Heart right ventricle (tissue), 16 donors: Measurements from ENCODE around the gene DOCK4. TPM values are rescaled to one million over a fixed set of nuclear protein-coding genes. Genes with fewer than 3 reads are reported as not detected.
A peak's percentile ranks its signal among the peaks of the same experiment; 100 is the strongest.

Experiments
- ATAC-seq, 8 donors: fragments of 200-7000 bp; cut with Tn5 transposase; one replicate each; pipeline ENCODE4 v1.9.1; 2020; ENCODE audit warnings: mild to moderate bottlenecking in 8 of 8, moderate library complexity in 8 of 8, moderate number of reproducible peaks in 1 of 8
- DNase-seq, 2 donors: peaks; one replicate each; pipeline ENCODE4 v3.0.0-alpha.2; 2020
- H3K27ac ChIP-seq, 10 donors: fragments of 200-600 bp; sonication (generic) in 2 of 10; one replicate each; pipeline versions ENCODE4 v1.5.0 to v1.8.0; 2020 to 2022; ENCODE audit warnings: mild to moderate bottlenecking in 3 of 10
- H3K27me3 ChIP-seq, 7 donors: fragments of 200-600 bp; one replicate each; pipeline ENCODE4 v1.8.0; 2021 to 2022; ENCODE audit warnings: mild to moderate bottlenecking in 2 of 7
- H3K36me3 ChIP-seq, 9 donors: fragments of 200-600 bp; sonication (generic) in 1 of 9; one replicate each; pipeline versions ENCODE4 v1.5.0 to v1.8.0; 2020 to 2022; ENCODE audit warnings: mild to moderate bottlenecking in 2 of 9
- H3K4me1 ChIP-seq, 9 donors: fragments of 200-600 bp; sonication (generic) in 1 of 9; one replicate each; pipeline versions ENCODE4 v1.5.0 to v1.8.0; 2020 to 2022; ENCODE audit warnings: mild to moderate bottlenecking in 4 of 9
- H3K4me3 ChIP-seq, 10 donors: fragments of 200-600 bp; sonication (generic) in 2 of 10; one replicate each; pipeline versions ENCODE4 v1.5.0 to v1.8.0; 2020 to 2022; ENCODE audit warnings: mild to moderate bottlenecking in 7 of 10, moderate library complexity in 2 of 10
- H3K9me3 ChIP-seq, 11 donors: fragments of 200-600 bp in 10 of 11; sonication (generic) in 2 of 11; one replicate each; pipeline versions ENCODE4 v1.5.0 to v1.8.0; 2013 to 2022; ENCODE audit warnings: mild to moderate bottlenecking in 2 of 11, control low read depth in 1 of 11, moderate library complexity in 1 of 11
- WGBS, 2 donors: extraction: QIAGEN DNeasy Blood & Tissue Kit; methylation state at CpG; one replicate each; pipeline ENCODE4 v1.1.7; 2013; ENCODE audit warnings: inconsistent platforms in 1 of 2; 5-methylcytosine and 5-hydroxymethylcytosine counted together
- intact Hi-C, 10 donors: fragments of 100-400 bp; cut with DNase I; formaldehyde crosslinking; loops; one replicate each; pipeline versions ENCODE4 v1.11.1 to v1.14.2; 2022
- polyA plus RNA-seq, 2 donors: library from polyadenylated mRNA; stranded (reverse); fragments of 200-250 nt; gene quantifications; one replicate each; pipeline ENCODE4 v1.2.3, GENCODE V29; 2013
- total RNA-seq, 10 donors: library from RNA; stranded (reverse); fragmentation: NEBNext Ultra II Directional in 3 of 10; extraction: Animal tissue kit (Norgen Biotek cat#: 25700) in 3 of 10; gene quantifications; one replicate each; pipeline versions ENCODE4 v1.2.1 to v1.2.4, GENCODE V29; 2021 to 2023
- TF ChIP-seq, protein P1 (sequence below), 9 donors: fragments of 200-600 bp; sonication (generic) in 2 of 9; IDR thresholded peaks; one replicate each; pipeline versions ENCODE4 v1.5.0 to v1.8.0; 2021 to 2022; ENCODE audit warnings: antibody characterized with exemption in 9 of 9, mild to moderate bottlenecking in 5 of 9, moderate library complexity in 1 of 9
- donor health status: Arrhythmogenic right ventricular cardiomyopathy.
- donor health status: ischemic (EF 13 %, LVEDD 7.1; RV severe dilation, severe dysfunction).
- donor health status: healthy with polysubstance abuse.
- donor health status: DM: no; HTN: yes; CAD: no.
- donor health status: DM: no; HTN: no; CAD: no.
- donor health status: ischemic (EF 25% LVEDD 6.9; RV normal size, moderate dysfunction).
- donor health status: ischemic (EF 25% LVEDD 5.7; RV mildly dilated, moderate dysfunction).
- donor health status: healthy.
- donor health status: DM: yes; HTN: yes; CAD: no.
- donor health status: Ischemic cardiomyopathy.
- donor health status: ischemic (EF 35%, LVEDD 5.7; RV mildly dilated, moderate dysfunction).
- donor health status: nonischemic (EF 11% LVEDD 7.7; RV severe dilation, severe dysfunction).
- donor health status: DM: yes; HTN: yes; CAD: no.
- donor health status: PGD.
- donor health status: ischemic (EF 29% LVEDD 5.4; RV normal size, mild dysfunction).
- donor health status: nonischemic (EF 23%, LVEDD 6.1; RV moderate dilation, normal function).

Gene DOCK4
- total and polyA plus RNA-seq, 12 donors: 2.6 to 26.8 (median 14.7) TPM

DNA sequence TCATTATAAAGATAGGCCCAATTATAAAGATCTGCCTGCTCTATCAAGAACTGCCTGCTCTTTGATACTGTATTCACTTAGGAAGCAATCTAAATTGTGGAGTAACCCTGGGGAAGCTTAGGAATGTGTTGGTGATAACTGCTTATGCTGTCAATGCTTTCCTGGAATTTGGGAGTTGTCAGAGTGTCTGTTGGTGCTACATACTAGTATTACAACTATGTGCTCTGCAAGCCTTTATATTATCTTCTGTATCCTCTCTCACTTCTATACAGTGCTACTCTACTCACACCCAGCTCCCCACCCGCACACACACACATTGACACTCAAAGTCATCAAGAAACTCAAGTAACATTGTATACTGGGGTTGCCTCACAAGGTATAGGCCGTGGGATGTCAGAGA is 6.4 kb upstream of the DOCK4 start:
- Histone ChIP-seq H3K9me3 (no peaks in the 10 kb centered on the region), H3K4me1 (peaks cover 0 to 57% (median 20%) of the 10 kb centered on the region in 9 donors), H3K36me3 (no peaks in the 10 kb centered on the region), H3K27ac (peak overlapping the region in 4 of 10 donors; percentile 14 to 73 (median 54)), H3K27me3 (no peaks in the 10 kb centered on the region), H3K4me3 (no peak overlapping the region)
- DNase-seq (no peak), ATAC-seq (peak in 4 of 8 donors; percentile 22 to 35 (median 34))
- TF ChIP-seq, protein P1, sequence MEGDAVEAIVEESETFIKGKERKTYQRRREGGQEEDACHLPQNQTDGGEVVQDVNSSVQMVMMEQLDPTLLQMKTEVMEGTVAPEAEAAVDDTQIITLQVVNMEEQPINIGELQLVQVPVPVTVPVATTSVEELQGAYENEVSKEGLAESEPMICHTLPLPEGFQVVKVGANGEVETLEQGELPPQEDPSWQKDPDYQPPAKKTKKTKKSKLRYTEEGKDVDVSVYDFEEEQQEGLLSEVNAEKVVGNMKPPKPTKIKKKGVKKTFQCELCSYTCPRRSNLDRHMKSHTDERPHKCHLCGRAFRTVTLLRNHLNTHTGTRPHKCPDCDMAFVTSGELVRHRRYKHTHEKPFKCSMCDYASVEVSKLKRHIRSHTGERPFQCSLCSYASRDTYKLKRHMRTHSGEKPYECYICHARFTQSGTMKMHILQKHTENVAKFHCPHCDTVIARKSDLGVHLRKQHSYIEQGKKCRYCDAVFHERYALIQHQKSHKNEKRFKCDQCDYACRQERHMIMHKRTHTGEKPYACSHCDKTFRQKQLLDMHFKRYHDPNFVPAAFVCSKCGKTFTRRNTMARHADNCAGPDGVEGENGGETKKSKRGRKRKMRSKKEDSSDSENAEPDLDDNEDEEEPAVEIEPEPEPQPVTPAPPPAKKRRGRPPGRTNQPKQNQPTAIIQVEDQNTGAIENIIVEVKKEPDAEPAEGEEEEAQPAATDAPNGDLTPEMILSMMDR (IDR thresholded peaks at IDR 0.05): no peak
- 76 to 90% methylated on average over 2 of the region's 2 CpGs for WGBS, 2 donors
- intact Hi-C loops: no loop called here

DNA sequence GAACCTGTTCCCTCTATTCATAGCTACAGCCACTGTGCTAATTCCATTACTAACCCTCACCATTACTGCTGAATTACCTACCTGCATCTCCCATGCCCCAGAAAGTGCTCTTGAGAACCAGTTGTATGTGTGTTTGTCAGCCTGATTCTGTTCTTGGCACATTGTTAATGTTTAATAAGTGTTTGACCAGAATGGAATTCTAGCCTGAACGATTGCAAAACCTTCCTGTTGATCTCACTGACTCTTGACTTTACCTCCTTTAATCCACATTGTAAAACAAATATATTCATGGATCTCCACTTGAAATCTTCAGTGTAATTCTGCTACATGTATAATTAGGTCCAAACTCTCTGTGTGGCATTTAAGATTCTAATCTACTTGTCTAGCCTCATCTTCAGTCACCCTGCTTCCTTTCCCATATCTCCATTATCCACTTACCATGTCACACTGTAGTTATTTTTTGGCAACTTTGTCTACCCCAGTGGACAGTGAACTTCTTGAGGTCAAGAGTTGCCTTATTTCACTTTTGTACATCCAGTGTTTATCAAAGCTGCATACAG is 5.2 kb upstream of the DOCK4 start:
- H3K9me3 ChIP-seq: no peaks in the 10 kb centered on the region
- 16 to 33% methylated on average over 1 of the region's 1 CpG for WGBS, 2 donors
- peaks cover 0 to 64% (median 22%) of the 10 kb centered on the region in 9 donors for H3K4me1 ChIP-seq
- no peaks in the 10 kb centered on the region for H3K36me3 ChIP-seq
- H3K27me3 ChIP-seq: no peaks in the 10 kb centered on the region
- no peak for DNase-seq
- TF ChIP-seq, protein P1 (IDR thresholded peaks at IDR 0.05): no peak
- H3K4me3 ChIP-seq: no peak overlapping the region
- intact Hi-C loops: no loop called here
- peak in 2 of 8 donors; percentile 28 to 43 for ATAC-seq
- H3K27ac ChIP-seq: peak overlapping the region in 8 of 10 donors; percentile 5 to 73 (median 50)

DNA sequence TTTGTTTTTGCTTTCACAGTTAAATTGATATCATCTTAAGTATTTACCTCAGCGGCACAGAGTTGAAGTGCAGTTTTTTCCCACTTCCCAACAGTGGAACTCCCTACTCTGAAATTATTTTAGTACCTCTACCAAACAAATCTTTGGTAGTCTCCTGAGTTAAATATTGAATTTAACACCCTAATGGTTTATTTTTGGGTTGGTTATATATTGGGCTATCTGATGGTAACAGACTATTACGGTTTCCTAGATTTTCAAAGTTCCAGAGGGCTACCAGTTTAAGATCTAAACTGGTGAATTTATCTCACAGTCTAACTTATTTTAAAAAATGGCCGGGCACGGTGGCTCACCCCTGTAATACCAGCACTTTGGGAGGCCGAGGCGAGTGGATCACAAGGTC is 1.6 kb upstream of the DOCK4 start:
- Histone ChIP-seq H3K27me3 (peaks cover 0 to 6% (median 0%) of the 10 kb centered on the region in 7 donors), H3K36me3 (no peaks in the 10 kb centered on the region), H3K4me3 (peak overlapping the region in 3 of 10 donors; percentile 71 to 92 (median 87)), H3K4me1 (peaks cover 6 to 54% (median 27%) of the 10 kb centered on the region in 9 donors), H3K9me3 (no peaks in the 10 kb centered on the region), H3K27ac (no peak overlapping the region)
- ATAC-seq (no peak), DNase-seq (no peak)
- intact Hi-C loops: loop anchor here in 8 of 10 donors (5.0 to 10.0 kb wide), 11 partner anchors 73 to 343 kb away; partner anchors contain the start of gene IFRD1 (in 1 of the 8)
- TF ChIP-seq, protein P1 (IDR thresholded peaks at IDR 0.05): no peak
- 92 to 94% methylated on average over 6 of the region's 6 CpGs for WGBS, 2 donors

DNA sequence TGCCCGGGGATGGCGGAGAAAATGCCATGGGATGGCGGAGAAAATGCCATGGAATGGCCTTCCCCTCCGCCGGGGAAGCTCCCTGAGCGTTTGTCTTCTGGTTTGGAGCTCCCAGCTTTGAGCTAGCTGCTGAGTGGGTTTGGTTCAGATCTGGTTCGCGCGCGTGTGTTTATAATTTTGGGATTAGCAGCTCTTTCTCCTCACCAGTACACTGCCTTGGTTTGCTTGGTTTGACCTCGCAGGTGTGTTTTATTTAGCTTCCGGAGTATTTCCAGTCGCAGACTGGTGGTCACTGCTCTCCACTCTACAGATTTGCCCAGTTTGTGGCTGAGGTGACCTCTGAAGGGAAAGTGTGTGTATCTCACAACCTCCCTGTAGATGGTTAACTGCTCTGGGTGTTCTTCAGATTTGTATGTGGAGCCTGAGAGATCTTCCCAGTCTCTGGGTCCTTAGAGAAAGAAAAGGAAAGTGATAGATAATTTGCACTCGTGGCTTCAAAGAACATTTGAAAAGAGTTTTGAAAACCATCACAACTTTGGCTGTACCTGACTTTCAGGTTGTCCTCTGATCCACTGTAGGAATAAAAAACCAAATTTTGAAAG is 893 bp upstream of the DOCK4 start:
- H3K4me3 ChIP-seq: peak overlapping the region; percentile 71 to 98 (median 92)
- ATAC-seq: peak in 3 of 8 donors; percentile 0 to 1 (median 0)
- TF ChIP-seq, protein P1 (IDR thresholded peaks at IDR 0.05): no peak
- DNase-seq: no peak
- peak overlapping the region; percentile 39 to 95 (median 88) for H3K27ac ChIP-seq
- H3K9me3 ChIP-seq: no peaks in the 10 kb centered on the region
- WGBS, 2 donors: 0 to 1% methylated on average over 14 of the region's 14 CpGs
- peaks cover 6 to 52% (median 34%) of the 10 kb centered on the region in 9 donors for H3K4me1 ChIP-seq
- intact Hi-C loops: loop anchor here in 8 of 10 donors (5.0 to 10.0 kb wide), 11 partner anchors 72 to 342 kb away; partner anchors contain the start of gene IFRD1 (in 1 of the 8)
- H3K27me3 ChIP-seq: peaks cover 0 to 8% (median 0%) of the 10 kb centered on the region in 7 donors
- no peaks in the 10 kb centered on the region for H3K36me3 ChIP-seq
